ENCODE measurements around the gene SERPINA5.
A peak's percentile ranks its signal among the peaks of the same experiment; 100 is the strongest.

Gene SERPINA5

GRCh38 chr14:94548999-94549985, 31.9 kb upstream of the SERPINA5 start:
- DNase-seq (ENCODE audit: low spot score): peak; percentile 33

- DNase-seq (ENCODE audit: low spot score): no peak
These were observed 31.2 kb upstream of the SERPINA5 start for GRCh38 chr14:94550041-94550440.

- DNase-seq (ENCODE audit: low spot score): no peak
These were observed 25.2 kb upstream of the SERPINA5 start for GRCh38 chr14:94555991-94556390.

- no peak for DNase-seq (ENCODE audit: low spot score)
These were observed 23.9 kb upstream of the SERPINA5 start for GRCh38 chr14:94557327-94557726.

- no peak for DNase-seq (ENCODE audit: low spot score)
These were observed 22.4 kb upstream of the SERPINA5 start for GRCh38 chr14:94558842-94559241.

GRCh38 chr14:94559638-94560290, 21.5 kb upstream of the SERPINA5 start:
- DNase-seq (ENCODE audit: low spot score): no peak

- no peak for DNase-seq (ENCODE audit: low spot score)
These were observed 20.9 kb upstream of the SERPINA5 start for GRCh38 chr14:94560291-94560665.

- peak; percentile 46 for DNase-seq (ENCODE audit: low spot score)
These were observed 20.2 kb upstream of the SERPINA5 start, which contains the start of gene SERPINA4 for GRCh38 chr14:94560751-94561655. Gene SERPINA4, plus strand, starts transcription at chr14:94561442. Its CDS starts 2,041 bp downstream, at chr14:94563483.

- DNase-seq (ENCODE audit: low spot score): no peak
These were observed 19.6 kb upstream of the SERPINA5 start for GRCh38 chr14:94561656-94562010.

GRCh38 chr14:94562022-94562421, 19.2 kb upstream of the SERPINA5 start:
- no peak for DNase-seq (ENCODE audit: low spot score)

- no peak for DNase-seq (ENCODE audit: low spot score)
These were observed 18.0 kb upstream of the SERPINA5 start for GRCh38 chr14:94562941-94563883.

- no peak for DNase-seq (ENCODE audit: low spot score)
These were observed 16.8 kb upstream of the SERPINA5 start for GRCh38 chr14:94564381-94564780.

- no peak for DNase-seq (ENCODE audit: low spot score)
These were observed 13.0 kb upstream of the SERPINA5 start for GRCh38 chr14:94568186-94568585.

- no peak for DNase-seq (ENCODE audit: low spot score)
These were observed 11.7 kb upstream of the SERPINA5 start for GRCh38 chr14:94569381-94570001.

- DNase-seq (ENCODE audit: low spot score): no peak
These were observed 11.2 kb upstream of the SERPINA5 start for GRCh38 chr14:94570002-94570400.

- DNase-seq (ENCODE audit: low spot score): no peak
These were observed 10.8 kb upstream of the SERPINA5 start for GRCh38 chr14:94570440-94570839.

- no peak for DNase-seq (ENCODE audit: low spot score)
These were observed 9.8 kb upstream of the SERPINA5 start for GRCh38 chr14:94571395-94571794.

- no peak for DNase-seq (ENCODE audit: low spot score)
These were observed 9.3 kb upstream of the SERPINA5 start for GRCh38 chr14:94571950-94572349.

GRCh38 chr14:94572637-94573303, 8.5 kb upstream of the SERPINA5 start:
- DNase-seq (ENCODE audit: low spot score): peak; percentile 40

All from HuH-7.5 (cell line).